ENCODE data around the gene ZFC3H1.

GRCh38 chr12:71703206-71703605 is 39.6 kb upstream of the ZFC3H1 start:
- no peak for TF ChIP-seq POLR2A (IDR thresholded peaks at IDR 0.05)
- TF ChIP-seq, protein P1, sequence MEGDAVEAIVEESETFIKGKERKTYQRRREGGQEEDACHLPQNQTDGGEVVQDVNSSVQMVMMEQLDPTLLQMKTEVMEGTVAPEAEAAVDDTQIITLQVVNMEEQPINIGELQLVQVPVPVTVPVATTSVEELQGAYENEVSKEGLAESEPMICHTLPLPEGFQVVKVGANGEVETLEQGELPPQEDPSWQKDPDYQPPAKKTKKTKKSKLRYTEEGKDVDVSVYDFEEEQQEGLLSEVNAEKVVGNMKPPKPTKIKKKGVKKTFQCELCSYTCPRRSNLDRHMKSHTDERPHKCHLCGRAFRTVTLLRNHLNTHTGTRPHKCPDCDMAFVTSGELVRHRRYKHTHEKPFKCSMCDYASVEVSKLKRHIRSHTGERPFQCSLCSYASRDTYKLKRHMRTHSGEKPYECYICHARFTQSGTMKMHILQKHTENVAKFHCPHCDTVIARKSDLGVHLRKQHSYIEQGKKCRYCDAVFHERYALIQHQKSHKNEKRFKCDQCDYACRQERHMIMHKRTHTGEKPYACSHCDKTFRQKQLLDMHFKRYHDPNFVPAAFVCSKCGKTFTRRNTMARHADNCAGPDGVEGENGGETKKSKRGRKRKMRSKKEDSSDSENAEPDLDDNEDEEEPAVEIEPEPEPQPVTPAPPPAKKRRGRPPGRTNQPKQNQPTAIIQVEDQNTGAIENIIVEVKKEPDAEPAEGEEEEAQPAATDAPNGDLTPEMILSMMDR (IDR thresholded peaks at IDR 0.05), result no peak
- no peak for TF ChIP-seq POLR2AphosphoS5 (IDR thresholded peaks at IDR 0.05)
